C4-2B (cell line): ENCODE results near the gene CASP5.

Experiments
- H3K27ac ChIP-seq: fragments of 450-650 bp; 2 replicates; pipeline ENCODE4 v1.5.1; 2017
- CTCF ChIP-seq: fragments of 450-650 bp; conservative IDR thresholded peaks from 2 replicates; pipeline ENCODE4 v1.5.1; 2017; ENCODE audit warnings: mild to moderate bottlenecking
- ZFX ChIP-seq: fragments of 450-650 bp; IDR thresholded peaks from 2 replicates; pipeline ENCODE4 v1.6.1; 2017

Gene CASP5

GRCh38 chr11:105022527-105022926 is 441 bp downstream of the CASP5 start:
- H3K27ac ChIP-seq = no peak overlapping the region
- no peak for TF ChIP-seq ZFX
- TF ChIP-seq CTCF = no peak

- TF ChIP-seq ZFX = no peak
- TF ChIP-seq CTCF = no peak
- H3K27ac ChIP-seq = no peak overlapping the region
Measured at GRCh38 chr11:105007463-105007862, 15.5 kb downstream of the CASP5 start.

GRCh38 chr11:105005451-105005845 is 17.5 kb downstream of the CASP5 start:
- TF ChIP-seq CTCF (no peak), ZFX (no peak)
- H3K27ac ChIP-seq = no peak overlapping the region

- no peak for TF ChIP-seq ZFX
- H3K27ac ChIP-seq = no peak overlapping the region
Measured at GRCh38 chr11:105004021-105004420, 18.9 kb downstream of the CASP5 start.

- no peak overlapping the region for H3K27ac ChIP-seq
- TF ChIP-seq CTCF (no peak), ZFX (no peak)
Measured at GRCh38 chr11:105003151-105003550, 19.8 kb downstream of the CASP5 start.

- TF ChIP-seq CTCF (peak; percentile 87), ZFX (no peak)
- H3K27ac ChIP-seq = no peak overlapping the region
Measured at GRCh38 chr11:105000797-105001196, 22.2 kb downstream of the CASP5 start.

- no peak for TF ChIP-seq CTCF
- TF ChIP-seq ZFX = no peak
- no peak overlapping the region for H3K27ac ChIP-seq
Measured at GRCh38 chr11:105000167-105000566, 22.8 kb downstream of the CASP5 start.

GRCh38 chr11:104999721-105000120 is 23.2 kb downstream of the CASP5 start:
- H3K27ac ChIP-seq = no peak overlapping the region
- TF ChIP-seq CTCF (no peak), ZFX (no peak)
